ENCODE results near the gene FTSJ3. TPM values are rescaled to one million over a fixed set of nuclear protein-coding genes. Genes with fewer than 3 reads are reported as not detected.

The FTSJ3 gene
- total and polyA plus RNA-seq, 2 experiments from 2014 or later: 27.6 to 47.3 TPM

- Histone ChIP-seq H3K36me3 (ENCODE audit: low read depth) (peaks cover 38% of the 10 kb centered on the region), H3K4me1 (ENCODE audit: insufficient read depth) (peaks cover 8% of the 10 kb centered on the region), H3F3A (ENCODE audit: insufficient read depth) (peaks cover 40% of the 10 kb centered on the region), H3K9me3 (ENCODE audit: low read depth) (no peaks in the 10 kb centered on the region), H3K79me2 (ENCODE audit: insufficient read depth) (peaks cover 49% of the 10 kb centered on the region), H3K4me3 (no peak overlapping the region), H3K27me3 (replicated peaks; ENCODE audit: insufficient read depth) (no peaks in the 10 kb centered on the region), H4K20me1 (ENCODE audit: insufficient read depth) (no peaks in the 10 kb centered on the region), H3K9me2 (ENCODE audit: insufficient read depth) (no peaks in the 10 kb centered on the region), H3K4me2 (ENCODE audit: unreplicated experiment) (no peak overlapping the region), H3K9ac (no peak overlapping the region), H2AFZ (no peak overlapping the region), H3K27ac (no peak overlapping the region)
- in situ Hi-C loops (cut with MboI): no loop called here
- DNase-seq: no peak
- TF ChIP-seq EZH2 (IDR thresholded peaks at IDR 0.05; ENCODE audit: insufficient read depth, poor library complexity, severe bottlenecking): no peak
- no peak for TF ChIP-seq EZH2phosphoT487 (IDR thresholded peaks at IDR 0.05; ENCODE audit: insufficient read depth, low read depth)
- 87 to 90% methylated on average over 15 of the region's 15 CpGs for WGBS, 2 experiments (ENCODE audit: low coverage in 1 of 2, low lambda C conversion rate in 2 of 2, missing lambda C conversion rate in 2 of 2)
Observed at GRCh38 chr17:63830904-63831491, 3.5 kb upstream of the FTSJ3 start.

- 98% methylated on average over 5 of the region's 5 CpGs for WGBS, 2 experiments (ENCODE audit: low coverage in 1 of 2, low lambda C conversion rate in 2 of 2, missing lambda C conversion rate in 2 of 2)
- no peak overlapping the region for H3K4me2 ChIP-seq (ENCODE audit: unreplicated experiment)
- H3K4me3 ChIP-seq: no peak overlapping the region
- H3K9ac ChIP-seq: no peak overlapping the region
- no peaks in the 10 kb centered on the region for H3K9me3 ChIP-seq (ENCODE audit: low read depth)
- peaks cover 49% of the 10 kb centered on the region for H3K79me2 ChIP-seq (ENCODE audit: insufficient read depth)
- H3K27me3 ChIP-seq (replicated peaks; ENCODE audit: insufficient read depth): no peaks in the 10 kb centered on the region
- in situ Hi-C loops (cut with MboI): no loop called here
- no peak for TF ChIP-seq EZH2 (IDR thresholded peaks at IDR 0.05; ENCODE audit: insufficient read depth, poor library complexity, severe bottlenecking)
- TF ChIP-seq EZH2phosphoT487 (IDR thresholded peaks at IDR 0.05; ENCODE audit: insufficient read depth, low read depth): no peak
- no peak overlapping the region for H3K27ac ChIP-seq
- H3K36me3 ChIP-seq (ENCODE audit: low read depth): peaks cover 42% of the 10 kb centered on the region
- no peak overlapping the region for H2AFZ ChIP-seq
- H3F3A ChIP-seq (ENCODE audit: insufficient read depth): peaks cover 34% of the 10 kb centered on the region
- peaks cover 8% of the 10 kb centered on the region for H3K4me1 ChIP-seq (ENCODE audit: insufficient read depth)
- H4K20me1 ChIP-seq (ENCODE audit: insufficient read depth): no peaks in the 10 kb centered on the region
- no peaks in the 10 kb centered on the region for H3K9me2 ChIP-seq (ENCODE audit: insufficient read depth)
- DNase-seq: no peak
Observed at GRCh38 chr17:63830278-63830677, 2.8 kb upstream of the FTSJ3 start.

GRCh38 chr17:63828936-63829335 lies 1.5 kb upstream of the FTSJ3 start:
- WGBS, 2 experiments (ENCODE audit: low coverage in 1 of 2, low lambda C conversion rate in 2 of 2, missing lambda C conversion rate in 2 of 2): 98 to 99% methylated on average over 3 of the region's 3 CpGs
- H4K20me1 ChIP-seq (ENCODE audit: insufficient read depth): no peaks in the 10 kb centered on the region
- no peaks in the 10 kb centered on the region for H3K9me2 ChIP-seq (ENCODE audit: insufficient read depth)
- no peak overlapping the region for H3K27ac ChIP-seq
- H3K4me1 ChIP-seq (ENCODE audit: insufficient read depth): peaks cover 8% of the 10 kb centered on the region
- in situ Hi-C loops (cut with MboI): no loop called here
- no peak for TF ChIP-seq EZH2phosphoT487 (IDR thresholded peaks at IDR 0.05; ENCODE audit: insufficient read depth, low read depth)
- no peak for TF ChIP-seq EZH2 (IDR thresholded peaks at IDR 0.05; ENCODE audit: insufficient read depth, poor library complexity, severe bottlenecking)
- peaks cover 52% of the 10 kb centered on the region for H3K36me3 ChIP-seq (ENCODE audit: low read depth)
- no peak for DNase-seq
- H3K27me3 ChIP-seq (replicated peaks; ENCODE audit: insufficient read depth): no peaks in the 10 kb centered on the region
- H3K79me2 ChIP-seq (ENCODE audit: insufficient read depth): peaks cover 61% of the 10 kb centered on the region
- H3K4me2 ChIP-seq (ENCODE audit: unreplicated experiment): peak overlapping the region; percentile 91
- peak overlapping the region; percentile 86; the same call in 1 of the 2 replicates for H3K9ac ChIP-seq
- peak overlapping the region; percentile 87 for H3K4me3 ChIP-seq
- H3F3A ChIP-seq (ENCODE audit: insufficient read depth): peaks cover 22% of the 10 kb centered on the region; the same call in 1 of the 2 replicates
- H2AFZ ChIP-seq: no peak overlapping the region
- H3K9me3 ChIP-seq (ENCODE audit: low read depth): no peaks in the 10 kb centered on the region

- Histone ChIP-seq H4K20me1 (ENCODE audit: insufficient read depth) (no peaks in the 10 kb centered on the region), H3K4me3 (peak overlapping the region; percentile 87), H2AFZ (peak overlapping the region; percentile 88), H3K27ac (peak overlapping the region; percentile 90), H3K9me3 (ENCODE audit: low read depth) (no peaks in the 10 kb centered on the region), H3F3A (ENCODE audit: insufficient read depth) (peaks cover 15% of the 10 kb centered on the region), H3K79me2 (ENCODE audit: insufficient read depth) (peaks cover 72% of the 10 kb centered on the region), H3K4me1 (ENCODE audit: insufficient read depth) (peaks cover 8% of the 10 kb centered on the region), H3K4me2 (ENCODE audit: unreplicated experiment) (peak overlapping the region; percentile 91), H3K9ac (peak overlapping the region; percentile 86), H3K36me3 (ENCODE audit: low read depth) (peaks cover 53% of the 10 kb centered on the region), H3K27me3 (replicated peaks; ENCODE audit: insufficient read depth) (no peaks in the 10 kb centered on the region), H3K9me2 (ENCODE audit: insufficient read depth) (no peaks in the 10 kb centered on the region)
- in situ Hi-C loops (cut with MboI): no loop called here
- DNase-seq: no peak
- WGBS, 2 experiments (ENCODE audit: low coverage in 1 of 2, low lambda C conversion rate in 2 of 2, missing lambda C conversion rate in 2 of 2): 1 to 3% methylated on average over 19 of the region's 19 CpGs
- TF ChIP-seq EZH2 (IDR thresholded peaks at IDR 0.05; ENCODE audit: insufficient read depth, poor library complexity, severe bottlenecking) (no peak), EZH2phosphoT487 (IDR thresholded peaks at IDR 0.05; ENCODE audit: insufficient read depth, low read depth) (no peak)
Observed at GRCh38 chr17:63827801-63828221, 348 bp upstream of the FTSJ3 start.
